HG03196 (cell line): ENCODE data around the gene ADAMTS7.
A peak's percentile ranks its signal among the peaks of the same experiment; 100 is the strongest.
"Not testable (repeated sequence)": the region's sequence is repeated elsewhere in the genome, so short reads cannot be mapped to it uniquely, and the experiment has no call there.

Experiments used
- ATAC-seq: cut with Tn5 transposase; IDR thresholded peaks from one replicate; pipeline ENCODE4 v1.9.1; 2021; ENCODE audit not compliant: unreplicated experiment

ADAMTS7 gene

DNA sequence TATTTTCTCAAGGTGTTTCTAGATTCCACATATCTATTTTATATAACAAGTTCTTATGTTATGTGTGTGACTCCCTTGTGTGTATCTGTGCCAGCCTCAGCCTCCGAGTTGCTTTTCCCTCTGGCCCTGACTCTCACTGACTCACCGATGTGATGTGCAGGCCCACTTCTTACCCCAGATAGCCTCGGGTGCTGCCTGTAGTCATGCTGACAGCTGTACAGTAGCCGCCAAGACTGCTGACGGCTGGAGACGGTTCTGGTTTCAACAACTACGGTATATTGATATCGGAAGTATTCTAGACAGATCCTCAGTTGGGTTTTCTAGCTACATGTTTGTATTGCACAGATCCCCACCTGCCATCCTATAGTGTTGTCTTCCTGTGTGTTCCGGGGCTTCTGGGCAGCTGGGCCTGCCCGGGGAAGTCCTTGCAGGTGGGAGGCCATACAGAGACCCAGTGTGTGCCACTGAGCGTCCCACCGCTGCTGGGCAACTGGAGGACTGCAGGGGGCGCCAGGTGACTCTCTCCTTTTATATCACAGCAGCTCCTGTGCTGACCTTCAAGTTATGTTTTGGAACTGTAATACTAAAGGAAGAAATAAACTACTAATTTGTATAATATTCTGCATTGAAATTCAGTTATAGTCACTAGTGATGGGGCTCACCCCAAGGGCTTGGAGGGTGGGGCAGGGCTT lies 55.2 kb downstream of the ADAMTS7 start:
- ATAC-seq = not testable (repeated sequence)

DNA sequence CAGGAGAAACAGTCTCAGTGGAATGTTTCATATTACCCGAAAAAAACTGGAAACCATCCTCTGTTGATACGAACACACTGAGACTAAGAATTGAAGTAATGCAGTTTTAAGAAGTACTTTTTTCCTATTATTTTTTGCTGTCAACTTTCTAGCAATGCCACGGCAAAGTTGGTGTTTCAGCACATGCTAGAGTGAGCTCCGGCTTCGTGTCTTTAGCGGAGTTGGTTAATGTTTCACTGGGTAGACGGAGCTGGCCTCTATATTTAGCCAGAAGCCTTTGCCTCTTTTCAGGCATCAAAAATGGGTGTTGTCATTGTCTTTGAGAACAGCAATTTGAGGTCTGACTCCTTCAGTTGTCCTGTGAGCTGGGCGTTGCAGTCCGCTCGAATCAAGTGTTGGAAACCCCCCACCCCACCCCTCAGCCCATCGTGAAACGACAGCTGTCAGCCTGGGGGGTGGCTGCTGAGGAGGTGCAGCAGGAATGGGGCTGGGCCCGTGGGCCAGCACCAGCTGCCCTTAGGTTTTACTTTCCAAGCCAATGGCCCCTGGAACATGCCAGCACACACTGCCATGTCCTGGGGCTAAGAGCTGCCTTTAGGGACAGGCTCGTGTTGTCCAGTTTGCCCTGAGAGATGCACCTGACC lies 56.5 kb downstream of the ADAMTS7 start:
- not testable (repeated sequence) for ATAC-seq

DNA sequence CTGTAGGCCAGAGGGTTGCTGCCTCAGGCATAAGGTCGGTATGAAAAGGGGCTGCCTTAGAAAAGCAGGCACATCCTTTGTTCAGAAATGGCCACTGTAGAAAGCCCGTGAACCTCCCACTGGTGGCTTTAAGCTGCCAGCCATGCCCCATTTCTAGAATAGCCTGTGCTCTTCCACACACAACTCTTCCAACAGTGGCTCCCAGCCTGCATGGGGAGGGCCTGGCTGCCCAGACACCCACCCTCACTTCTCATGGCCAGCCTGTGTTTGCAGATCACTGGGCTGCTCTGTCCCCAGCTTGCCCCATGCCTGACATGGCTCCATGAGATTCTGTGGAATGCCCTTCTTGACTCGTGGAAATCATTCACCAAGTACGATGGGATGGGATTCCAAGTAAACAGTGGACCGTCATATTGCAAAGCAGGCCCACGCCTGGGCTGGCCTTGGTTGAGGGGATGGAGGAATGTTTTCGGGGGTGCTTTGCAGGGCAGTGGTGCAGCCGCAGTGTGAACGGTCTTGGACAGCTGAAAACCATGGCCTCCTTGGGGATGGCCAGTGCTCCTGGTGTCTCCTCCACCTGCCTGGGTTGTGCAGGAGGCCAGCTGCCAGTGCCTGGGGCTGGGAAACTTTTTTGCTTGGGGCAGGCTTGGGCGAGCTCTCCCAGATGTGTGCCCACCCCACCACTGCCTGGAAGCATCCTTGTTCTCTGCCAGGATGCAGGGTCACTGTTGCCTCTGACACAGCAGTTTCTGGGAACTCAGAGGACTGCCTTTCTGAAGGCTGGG lies 57.3 kb downstream of the ADAMTS7 start:
- not testable (repeated sequence) for ATAC-seq

DNA sequence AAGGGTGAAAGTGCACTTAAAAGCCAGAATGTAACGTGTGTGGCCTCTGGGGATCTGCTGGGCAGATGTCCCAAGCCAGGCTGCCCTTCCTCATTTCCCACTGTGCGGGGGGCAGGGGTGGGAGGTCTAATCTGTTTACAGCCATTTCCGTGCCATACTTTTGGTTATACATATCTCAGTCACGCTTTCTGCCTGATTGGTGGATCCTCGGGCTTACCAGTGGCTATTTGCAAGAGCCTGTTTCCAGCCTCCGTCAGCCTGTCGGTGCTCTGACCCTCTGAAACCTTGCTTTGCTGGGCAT lies 58.0 kb downstream of the ADAMTS7 start:
- not testable (repeated sequence) for ATAC-seq

DNA sequence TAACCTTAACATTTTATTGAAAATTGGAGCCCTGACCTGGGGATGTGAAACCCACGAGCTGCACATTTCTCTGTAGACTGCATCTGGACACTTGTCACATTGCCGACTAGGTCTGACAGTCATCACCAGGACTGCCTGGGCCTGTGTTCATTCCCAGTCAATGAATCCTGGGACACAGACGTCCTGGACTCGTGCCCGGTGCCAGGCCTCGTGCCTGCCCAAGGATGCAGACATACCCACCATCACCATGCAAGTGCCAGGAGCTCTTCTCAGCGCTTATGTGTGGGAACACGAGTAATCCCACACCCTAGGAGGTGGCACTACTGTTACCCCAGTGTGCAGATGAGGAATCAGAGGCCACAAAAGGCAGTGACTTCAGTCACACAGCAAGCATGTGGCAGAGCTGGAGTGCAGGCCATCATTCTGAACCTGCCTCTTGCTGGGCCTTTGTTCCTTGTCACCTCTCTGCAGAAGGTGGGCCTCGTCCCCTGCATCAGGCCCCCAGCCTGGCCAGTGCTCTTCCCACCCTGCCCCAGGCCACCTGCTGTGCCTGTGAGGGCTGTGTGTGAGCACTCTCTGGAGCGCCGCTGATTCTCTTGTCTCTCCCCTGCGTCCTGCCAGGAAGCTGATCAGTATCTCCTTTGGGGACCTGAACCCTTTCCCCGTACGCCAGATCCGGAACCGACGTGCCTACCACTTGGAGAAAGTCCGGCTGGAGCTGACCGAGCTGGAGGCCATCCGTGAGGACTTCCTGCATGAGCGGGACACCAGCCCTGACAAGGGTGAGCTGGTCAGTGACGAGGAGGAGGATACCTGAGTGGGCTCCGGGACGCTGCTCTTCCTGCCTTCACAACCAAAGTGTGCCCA lies 58.5 kb downstream of the ADAMTS7 start:
- ATAC-seq = no peak

DNA sequence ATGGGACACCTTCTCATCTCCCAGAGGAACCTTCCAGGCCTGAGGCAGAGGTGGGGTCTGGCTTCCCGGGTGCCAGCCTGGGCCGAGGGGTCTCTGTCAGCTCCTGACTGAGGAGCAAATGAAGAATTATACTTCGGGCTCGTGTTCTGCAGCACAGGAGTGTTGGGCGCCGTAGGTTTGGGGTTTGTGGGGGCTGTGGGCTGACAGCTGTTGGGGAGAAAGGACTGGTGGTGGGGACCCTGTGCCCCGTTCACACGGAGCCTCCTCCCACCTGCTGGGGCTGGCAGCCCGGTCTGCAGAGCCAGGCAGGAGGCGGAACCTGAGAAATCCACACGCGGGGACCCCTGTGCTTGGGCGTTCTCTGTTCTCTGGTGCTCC lies 59.7 kb downstream of the ADAMTS7 start:
- ATAC-seq = no peak

DNA sequence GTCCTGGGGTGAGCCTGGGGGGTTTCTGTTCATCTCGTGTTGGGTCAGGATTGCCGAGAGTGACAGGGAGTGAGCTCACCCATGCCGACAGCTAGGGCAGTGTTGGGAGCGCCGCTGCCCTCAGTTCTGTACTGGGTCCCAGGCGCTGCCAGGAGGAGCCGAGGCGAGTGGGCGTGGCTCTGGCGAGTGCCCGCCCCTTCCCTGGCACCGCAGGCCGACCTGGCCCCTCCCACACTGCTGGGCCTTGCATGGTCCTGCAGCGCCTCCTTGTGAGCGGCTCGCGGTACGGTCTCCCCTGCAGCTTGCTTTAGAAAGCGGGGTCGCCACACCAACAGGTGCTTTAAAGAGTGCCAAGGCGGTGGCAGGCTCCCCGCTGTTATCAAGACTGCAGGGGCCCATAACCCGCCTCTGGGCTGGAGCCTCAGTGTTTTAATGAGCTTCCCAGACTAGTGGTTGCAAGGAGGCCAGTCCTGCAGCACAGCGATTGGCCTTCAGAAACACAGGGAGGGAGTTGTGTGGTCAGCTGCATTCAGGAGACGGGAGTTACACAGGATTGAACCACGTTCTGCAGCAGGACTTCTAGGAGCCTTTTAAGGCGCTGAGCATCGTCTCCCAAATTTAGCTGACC lies 60.2 kb downstream of the ADAMTS7 start:
- peak; percentile 76 for ATAC-seq

DNA sequence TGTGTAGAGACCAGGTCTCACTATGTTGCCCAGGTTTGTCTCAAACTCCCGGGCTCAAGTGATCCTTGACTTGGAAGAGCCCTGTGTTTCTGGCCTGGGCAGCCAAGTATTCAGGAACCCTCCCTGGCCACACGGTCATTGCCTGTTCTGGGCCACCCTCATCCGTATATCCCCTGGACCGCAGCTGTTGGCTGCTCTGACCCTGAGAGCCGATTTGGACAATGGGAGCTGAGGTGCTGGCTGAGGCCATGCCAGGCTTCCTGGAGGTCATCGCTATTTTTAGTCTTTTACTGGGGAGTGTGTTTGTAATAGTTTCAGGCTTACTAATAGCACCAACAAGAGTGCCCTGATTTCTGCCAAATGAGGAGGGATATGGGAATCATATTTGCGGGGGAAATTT lies 60.7 kb downstream of the ADAMTS7 start:
- ATAC-seq = no peak

DNA sequence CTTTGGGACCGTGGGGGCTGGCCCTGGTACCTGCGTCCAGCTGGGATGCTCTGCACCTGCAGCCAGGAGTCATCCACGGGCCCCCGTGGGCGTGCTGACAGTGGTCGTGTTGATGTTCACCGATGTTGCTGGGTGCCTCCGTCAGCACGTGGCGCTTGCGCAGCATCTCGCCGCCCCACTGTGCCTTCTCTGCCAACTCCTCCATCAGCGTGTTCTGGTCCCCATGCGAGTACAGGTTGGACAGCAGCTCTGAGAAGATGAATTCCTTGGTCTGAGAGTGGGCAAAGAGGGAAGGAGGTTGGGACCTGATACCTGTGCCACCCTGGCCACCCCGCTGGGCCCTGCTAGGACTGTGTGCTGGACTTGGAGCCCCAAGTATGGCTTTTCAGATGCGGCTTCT lies 61.4 kb downstream of the ADAMTS7 start:
- ATAC-seq = no peak

DNA sequence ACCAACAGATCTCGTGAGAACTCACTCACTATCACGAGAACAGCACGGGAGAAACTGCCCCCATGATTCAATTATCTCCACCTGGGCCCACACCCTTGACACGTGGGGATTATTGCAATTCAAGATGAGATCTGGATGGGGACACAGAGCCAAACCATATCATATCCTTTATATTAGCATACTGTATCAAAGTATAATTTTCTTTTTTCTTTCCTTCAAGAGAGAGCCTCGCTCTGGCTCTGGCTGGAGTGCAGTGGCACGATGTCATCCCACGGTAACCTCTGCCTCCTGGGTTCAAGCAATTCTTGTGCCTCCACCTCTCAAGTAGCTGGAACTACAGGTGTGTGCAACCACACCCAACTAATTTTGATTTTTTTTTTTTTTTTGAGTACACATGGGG lies 63.4 kb downstream of the ADAMTS7 start:
- not testable (repeated sequence) for ATAC-seq

DNA sequence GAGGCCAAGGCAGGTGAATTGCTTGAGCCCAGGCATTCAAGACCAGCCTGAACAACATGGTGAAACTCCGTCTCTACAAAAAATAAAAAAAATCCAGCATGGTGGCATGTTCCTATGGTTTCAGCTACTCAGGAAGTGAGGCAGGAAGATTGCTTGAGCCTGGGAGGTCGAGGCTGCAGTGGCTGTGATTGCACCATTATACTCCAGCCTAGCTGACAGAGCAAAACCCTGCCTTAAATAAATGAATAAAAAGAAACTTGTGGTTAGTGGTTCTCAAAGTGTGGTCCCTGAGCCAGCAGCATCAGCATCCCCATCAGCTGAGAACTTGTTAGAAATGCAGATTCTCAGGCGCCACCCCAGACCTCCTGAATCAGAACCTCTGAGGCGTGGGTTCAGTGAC lies 69.6 kb downstream of the ADAMTS7 start:
- ATAC-seq = not testable (repeated sequence)

DNA sequence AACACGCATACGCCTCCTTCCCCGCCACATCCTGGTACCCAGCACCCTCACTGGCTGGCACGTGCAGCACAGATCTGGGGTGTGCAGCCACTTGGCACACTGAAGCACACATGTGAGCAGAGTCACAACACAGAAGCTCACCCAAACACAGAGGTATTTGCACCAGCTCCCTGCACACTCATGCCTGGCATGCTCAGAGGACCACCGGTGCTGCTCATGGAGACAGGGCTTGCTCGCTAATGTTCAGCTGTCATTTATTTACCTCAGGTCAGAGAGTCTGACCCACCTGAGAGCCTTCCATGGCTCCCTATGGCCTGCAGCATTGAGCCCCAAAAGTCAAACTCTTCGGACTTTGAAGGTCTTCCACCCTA lies 70.4 kb downstream of the ADAMTS7 start:
- ATAC-seq = no peak

DNA sequence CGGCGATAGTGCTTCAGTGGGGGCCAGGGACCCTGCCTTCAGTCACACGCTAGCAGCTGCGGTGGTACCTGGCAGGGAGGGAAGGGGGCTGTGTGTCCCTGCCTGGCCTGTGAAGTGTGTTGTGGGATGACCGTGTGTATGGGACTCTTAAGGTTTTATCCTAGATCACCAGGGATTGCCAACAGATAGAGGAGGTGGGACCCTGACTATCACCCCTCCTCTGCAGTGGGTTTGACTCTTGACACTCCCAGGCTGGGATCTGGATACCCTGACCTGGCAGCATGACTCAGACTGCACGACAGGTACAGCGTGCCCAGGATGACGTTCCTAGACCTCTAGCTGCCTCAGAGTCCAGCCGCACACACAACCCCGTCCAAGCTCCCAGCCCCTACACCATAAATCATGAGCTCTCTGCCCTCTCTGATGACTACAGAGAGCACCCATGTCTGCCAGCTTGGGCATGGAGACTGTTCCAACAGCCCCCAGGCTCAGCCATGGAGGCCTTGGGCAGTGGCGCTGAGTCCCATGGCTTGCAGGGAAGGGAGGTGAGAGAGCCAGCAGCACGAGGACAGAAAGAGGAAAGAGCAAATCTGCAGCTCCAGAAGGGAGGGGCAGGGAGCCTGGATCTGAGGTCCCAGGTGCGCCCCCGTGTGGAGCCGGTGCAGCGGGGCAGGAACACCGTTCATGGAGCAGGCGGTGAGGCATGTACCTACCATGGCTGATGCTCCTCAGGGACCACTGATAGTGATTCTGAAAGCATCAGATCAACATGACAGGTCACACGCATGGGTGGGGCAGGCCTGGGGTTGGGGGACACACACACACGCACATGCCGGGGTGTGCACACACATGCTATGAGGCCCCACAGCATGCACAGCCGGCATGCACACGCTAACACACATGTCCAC lies 71.0 kb downstream of the ADAMTS7 start:
- ATAC-seq = no peak

DNA sequence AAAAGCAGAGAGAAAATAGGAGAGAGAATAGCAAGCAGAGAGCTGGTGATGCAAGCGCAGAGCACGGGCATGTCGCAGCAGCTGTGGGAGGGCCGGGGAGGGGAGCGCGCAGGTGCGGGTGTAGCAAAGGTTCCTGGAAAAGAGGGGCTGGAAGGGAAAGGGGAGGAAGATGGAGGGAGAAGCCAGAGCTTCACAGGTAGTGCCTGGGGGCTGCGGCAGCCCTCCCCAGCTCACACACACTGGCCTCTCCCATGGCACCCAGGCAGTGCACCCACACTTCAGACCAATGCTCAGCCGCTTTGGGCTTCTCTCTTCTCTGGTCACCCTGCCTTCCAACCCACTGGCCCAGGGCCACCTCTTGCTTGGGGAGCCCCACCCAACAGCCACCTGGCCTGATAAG lies 72.1 kb downstream of the ADAMTS7 start:
- no peak for ATAC-seq

DNA sequence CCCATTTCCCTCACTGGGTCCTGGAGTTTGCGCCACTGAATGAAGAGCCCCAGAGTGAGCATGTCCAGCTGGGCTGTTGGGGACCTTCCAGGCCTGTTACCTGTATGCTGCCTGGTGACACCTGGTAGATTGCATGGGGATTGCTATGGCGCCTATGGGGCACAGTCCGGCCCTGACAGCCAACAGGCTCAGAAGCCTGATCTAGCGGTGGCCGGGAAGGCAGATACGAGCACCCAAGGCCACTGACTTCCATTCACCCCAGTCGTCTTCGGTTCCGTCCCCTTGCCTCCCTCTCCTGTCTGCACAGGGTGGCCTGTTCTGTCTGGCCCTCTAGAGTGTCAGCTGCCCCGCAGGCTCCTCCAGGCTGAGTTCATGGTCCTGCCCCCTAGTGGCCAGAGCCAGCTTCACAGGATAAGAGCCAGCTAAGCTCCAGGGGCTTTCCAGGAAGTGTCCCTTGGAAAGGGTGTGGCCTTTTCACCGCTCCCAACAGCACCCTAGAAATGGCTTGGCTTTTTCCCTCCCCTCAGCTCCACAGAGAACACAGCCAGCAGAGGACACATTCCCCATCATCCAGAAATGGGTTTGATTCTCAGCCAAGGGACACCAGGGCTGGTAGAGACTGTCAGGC lies 73.2 kb downstream of the ADAMTS7 start:
- not testable (repeated sequence) for ATAC-seq

DNA sequence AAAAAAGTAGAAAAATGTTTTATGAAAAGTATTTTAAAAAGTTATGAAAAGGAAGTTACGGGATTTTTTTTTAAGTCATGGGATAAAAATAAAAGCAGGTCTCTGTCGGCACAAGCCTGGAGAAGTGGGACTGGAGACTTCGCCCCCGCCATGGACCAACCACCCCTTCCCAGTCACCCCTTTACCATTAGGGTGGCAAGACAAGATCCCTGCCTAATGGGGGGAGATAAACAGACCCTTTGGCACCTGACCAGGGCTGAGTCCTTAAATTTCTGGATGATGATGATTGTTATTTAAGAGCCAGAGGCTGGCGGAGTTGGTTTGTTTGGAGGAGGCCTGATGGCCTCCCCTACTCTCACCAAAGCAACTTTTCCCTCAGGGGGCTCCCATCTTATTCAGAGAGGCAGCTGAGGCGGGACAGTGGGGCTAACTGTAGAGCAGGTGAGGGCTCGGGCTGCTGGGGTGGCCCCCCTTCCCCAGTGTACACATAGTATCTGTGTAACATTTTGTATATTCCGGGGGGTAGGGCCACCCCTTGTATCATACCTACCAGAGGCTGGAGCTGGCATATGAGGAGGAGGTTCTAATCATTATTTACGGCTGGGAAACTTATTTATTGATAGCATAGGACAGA lies 74.0 kb downstream of the ADAMTS7 start:
- no peak for ATAC-seq

DNA sequence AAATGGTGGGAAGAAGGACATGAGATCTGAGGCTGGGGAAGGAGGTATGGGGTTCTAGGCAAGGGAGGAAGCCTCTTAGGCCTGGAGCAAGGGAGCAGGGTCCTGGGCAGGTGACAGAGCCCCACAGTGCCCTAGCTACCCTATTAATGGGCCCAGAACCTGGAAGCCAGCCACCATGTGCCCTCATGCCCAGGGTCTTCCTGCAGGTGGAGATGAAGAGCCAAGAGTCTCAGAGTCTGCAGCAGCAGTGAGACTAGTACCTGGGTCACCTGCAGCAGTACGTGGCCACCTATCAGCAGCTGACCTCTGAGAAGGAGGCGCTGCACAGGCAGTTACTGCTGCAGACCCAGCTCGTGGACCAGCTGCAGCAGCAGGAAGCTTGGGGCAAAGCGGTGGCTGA lies 75.0 kb downstream of the ADAMTS7 start:
- ATAC-seq = not testable (repeated sequence)

DNA sequence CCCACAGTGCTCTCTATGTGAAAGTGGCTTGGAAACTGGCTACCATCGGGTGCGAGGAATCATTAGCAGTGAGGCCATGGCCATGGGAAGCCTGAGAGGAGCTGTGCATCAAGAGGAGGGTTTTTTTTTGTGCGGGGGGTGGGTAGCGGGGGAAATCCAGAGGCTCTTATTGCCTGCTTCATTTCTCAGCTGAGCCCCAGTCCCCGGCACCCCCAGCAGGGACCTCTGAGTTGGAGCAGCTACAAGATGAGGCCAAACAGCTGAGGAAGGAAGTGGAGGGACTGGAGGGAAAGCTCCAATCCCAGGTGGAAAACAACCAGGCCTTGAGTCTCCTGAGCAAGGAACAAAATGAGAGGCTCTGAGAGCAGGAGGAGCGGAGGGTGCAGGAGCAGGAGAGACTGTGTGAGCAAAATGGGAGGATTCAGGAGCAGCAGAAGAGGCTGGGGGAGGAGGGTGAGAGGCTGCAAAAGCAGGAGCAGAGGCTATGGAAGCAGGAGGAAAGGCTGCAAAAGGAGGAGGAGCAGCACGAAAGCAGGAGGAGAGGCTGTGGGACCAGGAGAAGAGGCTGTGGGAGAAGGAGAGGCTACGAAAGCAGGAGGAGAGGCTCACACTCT lies 76.7 kb downstream of the ADAMTS7 start:
- ATAC-seq = no peak

DNA sequence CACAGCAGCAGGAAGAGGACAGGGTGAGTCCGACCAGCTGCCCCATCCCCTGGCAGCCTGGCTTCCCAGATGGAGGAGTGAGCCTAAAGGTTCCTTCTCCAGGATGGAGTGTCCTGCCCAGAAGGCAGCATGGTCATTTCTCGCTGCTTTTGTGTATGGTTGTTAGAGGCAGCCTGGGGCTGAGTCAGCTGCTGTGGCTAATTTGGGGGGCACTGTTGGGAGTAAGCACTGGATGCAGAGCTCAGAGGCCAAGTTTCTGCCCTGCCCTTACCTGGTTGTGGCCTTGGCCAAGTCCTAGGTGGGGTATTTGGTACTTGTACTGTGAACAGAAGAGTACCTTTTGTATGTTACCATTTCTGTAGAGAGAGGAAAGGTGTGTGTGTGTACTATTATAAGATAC lies 78.6 kb downstream of the ADAMTS7 start:
- no peak for ATAC-seq
